Skin of body (tissue), 2 donors: ENCODE results near the gene ARMH3. TPM values are rescaled to one million over a fixed set of nuclear protein-coding genes. Genes with fewer than 3 reads are reported as not detected.

Experiments used
- DNase-seq: peaks from one replicate; lab custom pipeline; 2025; lab: John Stamatoyannopoulos, UW
- total RNA-seq: library from RNA; depleted of rRNA; stranded (reverse); fragments of >200 nt; gene quantifications from one replicate; pipeline ENCODE4 v1.2.3, GENCODE V29; 2014

Gene ARMH3
- total RNA-seq, 1 donor from 2014 or later = 16.6 TPM

GRCh38 chr10:101835362-101835761 is 220.6 kb downstream of the ARMH3 start:
- DNase-seq = no peak

GRCh38 chr10:101834341-101834740 is 221.6 kb downstream of the ARMH3 start:
- no peak for DNase-seq

DNA sequence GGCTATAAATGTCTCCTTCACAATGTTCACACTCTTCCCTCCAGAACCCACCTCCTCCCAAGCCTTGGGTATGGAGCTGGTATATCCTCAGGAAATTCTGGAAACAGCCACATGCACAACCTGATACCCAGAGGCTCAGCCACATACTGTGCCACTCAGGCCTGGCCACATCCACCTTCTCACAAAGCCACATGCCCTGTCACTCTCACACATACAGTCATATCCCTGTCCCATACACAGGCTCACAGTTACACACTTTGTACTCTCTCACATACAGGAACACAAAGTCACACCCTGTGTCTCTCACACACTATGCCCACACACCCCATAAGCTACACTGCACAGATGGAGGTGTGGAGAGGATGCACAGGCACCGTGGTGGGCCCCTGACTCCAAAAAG is 222.5 kb downstream of the ARMH3 start:
- DNase-seq = no peak

DNA sequence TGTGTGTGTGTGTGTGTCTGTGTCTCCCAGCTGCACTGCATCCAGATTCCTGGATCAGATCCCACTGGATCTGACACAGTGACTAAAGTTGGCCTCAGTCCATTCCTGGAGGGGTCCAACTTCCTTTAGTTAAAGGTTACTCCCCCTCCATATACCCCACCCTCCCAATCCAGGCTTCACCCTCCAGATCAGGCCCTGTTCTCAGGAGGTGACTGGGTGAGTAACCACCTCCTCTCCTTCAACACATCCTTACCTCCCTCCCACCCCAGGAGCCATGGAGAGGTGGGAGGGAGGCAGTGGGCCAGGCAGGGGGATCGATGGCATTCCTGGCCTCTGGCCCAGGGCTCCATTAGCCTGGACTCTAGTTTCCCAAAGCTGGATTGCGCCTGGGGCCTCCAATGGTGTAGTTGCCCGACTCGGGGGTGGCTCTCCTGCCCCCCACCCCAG is 223.6 kb downstream of the ARMH3 start:
- DNase-seq = peak; percentile 4

DNA sequence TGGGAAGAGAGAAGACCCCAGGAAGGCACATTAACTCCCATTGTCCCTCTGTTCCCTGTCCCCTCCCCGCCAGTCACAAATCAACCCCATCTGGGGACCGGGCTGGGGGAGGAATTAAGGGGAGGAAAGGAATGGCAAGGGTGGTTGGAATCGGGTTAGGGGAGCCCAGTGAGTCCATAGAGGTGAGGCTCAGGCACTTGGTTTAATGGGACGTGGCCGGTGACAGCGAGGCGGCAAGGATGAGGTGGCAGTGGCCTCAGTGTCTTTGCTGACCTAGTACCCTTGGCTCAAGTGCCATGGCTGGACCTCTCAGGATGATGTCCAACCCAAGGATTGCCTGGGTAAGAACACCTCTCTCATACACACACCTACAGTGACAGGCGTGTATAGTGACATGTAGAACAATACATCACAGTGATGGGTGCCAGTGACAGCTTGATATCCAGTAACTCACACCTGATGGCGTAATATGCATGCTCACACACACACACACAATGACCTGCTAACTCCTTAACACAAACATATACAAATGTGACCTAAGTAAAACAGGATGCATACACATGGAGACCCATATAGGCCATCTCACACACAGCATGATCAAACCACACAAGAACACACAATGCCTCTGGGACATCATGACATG is 224.7 kb downstream of the ARMH3 start:
- DNase-seq = no peak

DNA sequence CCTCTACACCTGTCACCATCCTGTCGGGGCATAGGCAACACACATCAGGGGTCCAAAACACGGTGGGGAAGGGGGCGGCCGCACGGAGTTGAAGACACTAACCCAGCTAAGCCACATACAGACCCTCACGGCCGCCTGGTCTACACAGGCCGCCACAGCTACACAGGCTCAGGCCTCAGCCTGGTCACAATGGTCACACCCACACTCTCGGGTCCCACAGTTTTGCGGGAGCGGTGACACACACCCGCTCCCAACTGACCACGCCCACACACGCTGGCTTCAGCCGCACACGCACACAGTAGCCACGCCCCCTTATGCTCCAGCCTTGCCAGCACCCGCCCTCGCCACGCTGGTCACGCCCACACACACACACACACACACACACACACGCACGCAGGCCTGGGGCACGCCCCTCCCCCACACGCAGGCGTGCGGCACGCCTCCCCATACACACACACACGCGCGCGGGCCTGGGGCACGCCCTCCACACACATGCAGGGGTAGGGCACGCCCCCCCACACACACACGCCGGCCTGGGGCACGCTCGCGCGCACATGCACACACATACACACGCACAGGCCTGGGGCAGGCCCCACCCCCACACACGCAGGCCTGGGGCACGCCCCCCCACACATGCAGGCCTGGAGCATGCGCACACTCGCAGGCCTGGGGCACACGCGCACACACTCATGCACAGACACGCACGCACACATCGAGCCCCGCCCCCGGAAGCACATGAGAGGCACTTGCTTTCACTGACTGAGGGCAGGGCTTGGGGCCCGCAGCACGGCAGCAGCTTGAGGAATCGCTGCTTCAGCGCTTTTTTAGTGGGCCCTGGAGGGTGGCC is 225.4 kb downstream of the ARMH3 start:
- peak; percentile 96 for DNase-seq

GRCh38 chr10:101829561-101830315 is 226.2 kb downstream of the ARMH3 start:
- peak; percentile 32 for DNase-seq

DNA sequence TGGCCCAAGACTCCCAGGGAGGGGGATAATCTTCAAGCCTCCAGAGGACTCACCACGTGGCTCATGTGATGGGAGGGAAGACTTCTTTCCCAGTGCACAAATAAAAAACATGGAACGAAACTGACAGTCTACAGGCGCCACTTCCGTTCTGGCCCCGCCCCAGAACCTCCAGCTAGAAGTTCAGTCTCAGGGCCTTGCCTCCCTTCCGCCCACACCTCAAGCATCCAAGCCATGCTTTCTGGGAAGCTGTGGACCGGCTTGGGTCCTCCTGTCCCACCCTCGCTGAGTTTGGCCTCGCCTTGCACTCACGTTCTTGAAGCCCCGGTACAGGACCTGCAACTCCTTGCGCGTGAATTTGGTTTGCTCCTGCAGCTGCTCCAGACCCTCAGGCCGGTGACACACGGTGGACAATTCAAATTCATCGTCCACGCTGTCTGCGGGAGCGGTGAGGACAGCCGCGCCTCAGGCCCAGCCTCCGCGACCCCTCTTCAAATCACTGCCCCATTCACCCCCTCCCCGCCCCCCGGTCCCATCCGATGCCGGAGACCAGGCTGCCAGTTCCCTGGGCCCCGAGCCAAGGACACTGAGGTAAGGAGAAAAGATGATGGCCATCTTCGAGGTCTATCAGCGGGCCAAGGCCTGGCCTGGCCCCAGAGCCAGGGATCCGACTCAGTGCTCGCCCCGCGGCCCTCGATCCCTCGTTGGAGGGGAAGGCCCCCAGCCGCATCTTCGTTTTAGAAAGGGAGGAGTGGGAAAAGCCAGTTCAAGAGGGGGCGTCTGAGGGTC is 227.0 kb downstream of the ARMH3 start:
- DNase-seq = peak; percentile 2

- DNase-seq = no peak
Observed at GRCh38 chr10:101827919-101828600, 227.9 kb downstream of the ARMH3 start.

GRCh38 chr10:101826852-101827434 is 229.0 kb downstream of the ARMH3 start:
- DNase-seq = no peak

DNA sequence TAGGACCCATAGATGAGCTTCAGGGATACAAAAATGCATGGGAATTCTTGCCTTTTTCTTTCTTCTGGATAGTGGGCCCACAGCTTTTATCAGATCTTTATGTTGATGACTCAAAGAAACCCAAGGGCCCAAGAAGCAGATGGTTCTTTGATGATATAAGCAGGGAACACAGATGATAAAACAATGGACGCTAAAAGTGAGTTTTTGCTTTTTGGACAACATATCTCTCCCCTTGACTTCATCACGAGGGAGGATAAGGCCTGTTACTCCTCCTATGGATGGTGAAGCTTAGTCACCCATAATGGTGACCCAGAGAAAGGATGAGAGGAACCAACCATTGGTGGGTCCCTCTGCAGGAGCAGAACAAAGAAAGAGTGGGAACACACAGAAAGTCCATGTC is 231.2 kb downstream of the ARMH3 start:
- no peak for DNase-seq

- DNase-seq = no peak
Observed at GRCh38 chr10:101818872-101819633, 236.9 kb downstream of the ARMH3 start.

GRCh38 chr10:101818119-101818871 is 237.7 kb downstream of the ARMH3 start, which contains the start of gene OGA:
Gene OGA, minus strand, starts transcription at chr10:101818444. Its CDS starts 422 bp downstream, at chr10:101818022.
- DNase-seq = peak; percentile 99

DNA sequence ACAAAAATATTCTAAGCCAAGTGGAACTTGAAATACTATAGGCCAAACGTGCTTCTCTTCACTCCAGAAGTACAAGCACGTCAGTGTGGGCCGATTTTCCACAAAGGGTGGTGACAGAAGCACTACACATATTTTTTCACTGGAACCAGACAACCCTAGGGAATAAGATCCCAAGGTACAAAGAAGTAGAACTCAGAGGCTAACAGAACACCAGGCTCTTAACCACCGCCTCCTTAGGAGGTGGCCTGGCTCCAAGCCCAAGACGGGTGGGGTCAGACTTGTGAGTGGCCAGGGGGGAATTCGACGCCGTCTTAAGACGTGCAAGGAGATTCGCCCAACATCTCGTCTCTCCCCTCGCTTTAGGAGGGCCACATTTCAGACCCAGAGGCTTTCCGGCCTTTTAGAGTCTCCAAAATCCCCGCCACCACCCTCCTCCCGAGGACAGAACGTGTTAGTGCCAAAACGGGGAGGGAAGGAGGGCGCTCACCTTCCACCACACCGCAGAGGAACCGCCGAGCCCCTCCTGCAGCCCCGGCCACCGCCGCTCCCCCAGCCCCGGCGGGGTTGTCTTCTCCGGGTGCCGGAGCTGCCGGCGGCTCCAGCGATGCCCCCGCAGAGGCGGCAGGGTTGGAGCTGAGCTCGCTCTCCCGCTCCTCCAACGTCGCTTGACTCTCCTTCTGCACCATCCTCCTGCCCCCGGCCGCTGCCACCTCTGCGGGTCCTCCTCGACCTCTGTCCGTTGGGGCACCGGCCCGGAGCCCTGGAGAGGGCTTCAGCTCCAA is 238.4 kb downstream of the ARMH3 start:
- DNase-seq = peak; percentile 88

DNA sequence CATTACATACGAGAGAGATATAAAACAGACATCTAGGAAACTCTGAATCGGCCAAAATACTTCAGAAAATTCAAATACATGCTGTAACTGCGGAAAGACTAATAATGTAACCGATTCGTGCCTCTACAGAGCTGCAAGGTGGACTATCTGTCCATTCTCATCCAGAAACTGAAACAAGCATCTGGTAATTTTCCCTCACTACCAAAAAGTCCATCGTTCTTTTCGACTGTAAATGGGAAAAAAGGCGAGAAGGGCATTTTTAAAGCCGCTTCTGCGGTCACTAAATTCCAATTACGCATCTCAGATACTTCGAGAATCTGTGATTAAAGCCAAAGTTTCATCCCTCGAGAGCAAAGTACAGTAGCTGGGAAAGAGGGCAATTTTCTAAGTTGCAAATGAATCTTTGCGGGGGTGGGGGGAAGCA is 239.0 kb downstream of the ARMH3 start:
- DNase-seq = no peak

DNA sequence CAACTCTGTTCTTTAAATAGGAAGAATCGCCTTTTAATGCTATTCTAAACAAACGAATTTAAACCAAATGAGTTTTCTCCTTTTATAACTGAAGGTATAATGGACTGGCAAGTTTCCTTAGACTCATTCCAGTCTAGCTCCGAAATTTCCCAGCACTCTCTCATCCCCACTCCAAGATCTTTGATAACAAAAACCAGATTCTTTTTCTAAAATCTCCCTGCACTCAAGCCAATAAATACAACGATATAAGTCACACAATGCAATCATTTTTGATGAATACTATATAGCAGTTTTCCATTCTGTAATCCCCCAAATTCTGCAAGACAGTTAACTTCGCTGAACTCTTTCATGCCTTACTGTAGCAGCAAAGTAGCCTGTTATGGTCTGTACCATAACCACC is 239.6 kb downstream of the ARMH3 start:
- peak; percentile 46 for DNase-seq

DNA sequence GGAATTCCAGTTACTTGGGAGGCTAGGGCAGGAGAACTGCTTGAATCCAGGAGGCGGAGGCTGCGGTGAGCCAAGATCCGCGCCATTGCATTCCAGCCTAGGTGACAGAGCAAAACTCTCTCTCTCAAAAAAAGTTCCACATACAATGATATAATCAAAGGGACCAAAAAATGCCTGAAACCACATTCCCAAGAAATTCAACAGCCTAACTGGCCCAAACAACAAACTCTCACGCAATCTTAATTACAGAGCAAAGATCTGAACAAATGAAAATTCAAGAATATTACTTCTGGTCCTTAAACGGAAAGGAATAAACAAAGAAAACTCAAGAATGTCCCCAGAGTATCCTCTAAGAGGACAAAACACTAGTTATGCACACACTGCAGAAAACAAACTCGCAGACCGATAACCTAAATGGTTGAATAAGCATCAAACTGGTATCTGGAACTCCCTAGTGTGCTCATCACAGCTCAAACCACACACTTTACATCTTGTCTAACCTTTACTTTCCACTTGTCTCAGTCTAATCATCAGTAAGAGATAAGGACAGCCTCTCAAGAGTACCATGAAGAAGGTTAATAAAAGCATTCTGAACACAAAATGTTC is 241.4 kb downstream of the ARMH3 start:
- DNase-seq = no peak
